Gastroesophageal sphincter (tissue), 3 donors: Measurements from ENCODE around the gene AGPAT4.

ENCODE experiments used
- CTCF ChIP-seq, 4 experiments: fragments of 200-600 bp in 2 of 4; fragments of 450-650 bp in 2 of 4; sonication (generic) in 1 of 4; IDR thresholded peaks; one replicate each; pipeline ENCODE4 v1.5.1; 2017 to 2019; ENCODE audit warnings: antibody characterized with exemption in 4 of 4, mild to moderate bottlenecking in 2 of 4, moderate library complexity in 2 of 4
- POLR2A ChIP-seq, 2 donors: fragments of 450-650 bp; IDR thresholded peaks; one replicate each; pipeline ENCODE4 v1.6.1; 2017; ENCODE audit warnings: antibody characterized with exemption in 2 of 2, mild to moderate bottlenecking in 2 of 2, moderate library complexity in 1 of 2
- POLR2AphosphoS5 ChIP-seq: sonication (generic); formaldehyde crosslinking; IDR thresholded peaks from one replicate; pipeline ENCODE4 v1.6.1; 2017; ENCODE audit warnings: antibody characterized with exemption

DNA sequence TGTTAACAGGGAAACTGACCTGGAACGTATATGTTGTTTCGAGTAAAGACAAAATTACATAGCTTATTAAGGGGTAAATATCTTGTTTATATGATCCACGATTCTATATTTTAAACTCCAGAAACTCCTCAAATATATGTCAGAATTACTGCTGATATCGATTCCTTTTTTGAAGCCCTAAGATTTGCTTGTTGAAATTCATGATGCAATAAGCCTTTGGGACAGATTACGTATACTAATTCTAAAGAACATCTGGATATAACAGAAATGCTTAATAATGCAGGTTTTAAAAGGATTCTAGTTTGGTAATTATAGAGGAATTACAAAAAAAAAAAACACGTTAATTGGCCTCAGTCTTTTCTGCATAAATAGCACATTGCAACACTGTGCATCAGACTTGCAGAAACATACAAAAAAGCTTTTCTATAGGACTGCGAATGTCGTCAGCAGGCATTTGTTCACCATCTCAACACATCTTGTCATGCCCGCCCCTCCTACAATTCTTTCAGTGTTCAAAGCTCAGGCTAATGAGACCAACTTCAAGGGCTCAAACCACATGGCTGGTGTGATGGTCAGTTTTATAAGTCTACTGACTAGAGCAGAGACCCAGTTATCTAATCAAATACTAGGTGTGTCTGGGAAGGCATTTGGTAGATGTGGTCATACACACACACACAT lies 74.9 kb downstream of the AGPAT4 start:
- no peak for TF ChIP-seq POLR2AphosphoS5
- no peak for TF ChIP-seq CTCF (IDR thresholded peaks at IDR 0.05)
- TF ChIP-seq POLR2A (IDR thresholded peaks at IDR 0.05) = no peak
